HCT116 (cell line): ENCODE results near the gene SYTL5. TPM values are rescaled to one million over a fixed set of nuclear protein-coding genes. Genes with fewer than 3 reads are reported as not detected.

Experiments used
- ATAC-seq: fragments of 200-7000 bp; cut with Tn5 transposase; 2 replicates; pipeline ENCODE4 v1.9.1; 2020; ENCODE audit warnings: mild to moderate bottlenecking, moderate library complexity
- BruUV-seq: library from RNA; stranded (reverse); fragments of 400-500 nt; replicated peaks from 2 replicates; lab custom pipeline; 2021; lab: Mats Ljungman, UMichigan
- CTCF ChIA-PET: fragments of 300-600 bp; sonication (Branson Sonifier 250); formaldehyde crosslinking; loops from one replicate; lab custom pipeline; 2021; ENCODE audit warnings: antibody characterized with exemption; lab: Charles Lee
- POLR2A ChIA-PET: fragments of 300-600, 350-600 bp; sonication (Branson Sonifier 250); formaldehyde crosslinking; loops from one replicate; lab custom pipeline; 2021; ENCODE audit warnings: antibody characterized with exemption; lab: Charles Lee
- RAD21 ChIA-PET, 2 experiments: fragments of 300-600 bp; sonication (Branson Sonifier 250); formaldehyde crosslinking; loops; one replicate each; lab custom pipeline; 2023; ENCODE audit warnings: low total read pairs in 2 of 2; ENCODE audit not compliant: uncharacterized antibody in 2 of 2, unreplicated experiment in 2 of 2, low non-redundant PET in 1 of 2; lab: Charles Lee
- DNase-seq: peaks from one replicate; pipeline ENCODE4 v3.0.0-alpha.2; 2010; ENCODE audit warnings: low read depth, low spot score
- H2AFZ ChIP-seq: fragments of 200-600 bp; shearing (Covaris generic), sonication (generic); 2 replicates; pipeline ENCODE4 v1.6.1; 2017; ENCODE audit warnings: low read depth, mixed run types, mixed read lengths, antibody characterized with exemption, low read length; ENCODE audit not compliant: poor library complexity, severe bottlenecking
- H3K27ac ChIP-seq: 2 replicates; pipeline ENCODE4 v1.5.1; 2012; ENCODE audit warnings: low read depth, low read length
- H3K27me3 ChIP-seq: fragments of 200-600 bp; sonication (generic); 2 replicates; pipeline ENCODE4 v1.6.1; 2016; ENCODE audit warnings: mixed run types, low read length, mixed read lengths; ENCODE audit not compliant: insufficient read depth
- H3K36me3 ChIP-seq, 2 experiments: fragments of 200-500 bp in 1 of 2; fragments of 200-600 bp in 1 of 2; sonication (Bioruptor generic) in 1 of 2; sonication (generic) in 1 of 2; 2 replicates each; pipeline versions ENCODE4 v1.5.1 to v1.6.1; 2014 to 2016; ENCODE audit warnings: low read length in 2 of 2, inconsistent platforms in 1 of 2, mixed read lengths in 1 of 2, mixed run types in 1 of 2; ENCODE audit not compliant: insufficient read depth in 2 of 2, control insufficient read depth in 1 of 2
- H3K4me1 ChIP-seq, 2 experiments: fragments of 200-600 bp in 1 of 2; sonication (generic) in 1 of 2; 2 replicates each; pipeline versions ENCODE4 v1.5.1 to v1.6.1; 2012 to 2017; ENCODE audit warnings: low read length in 2 of 2, inconsistent platforms in 1 of 2, mild to moderate bottlenecking in 1 of 2, mixed read lengths in 1 of 2, mixed run types in 1 of 2, moderate library complexity in 1 of 2; ENCODE audit not compliant: insufficient read depth in 2 of 2, control insufficient read depth in 1 of 2
- H3K4me2 ChIP-seq: fragments of 200-600 bp; sonication (generic); 2 replicates; pipeline ENCODE4 v1.6.1; 2017; ENCODE audit warnings: mixed run types, low read length, mixed read lengths
- H3K4me3 ChIP-seq, 2 experiments: fragments of 200-600 bp in 1 of 2; sonication (generic) in 1 of 2; replicated peaks in 1 of 2; 2 replicates each; pipeline ENCODE4 v1.5.1; 2011 to 2016; ENCODE audit warnings: low read length in 2 of 2, control low read depth in 1 of 2, low read depth in 1 of 2, mild to moderate bottlenecking in 1 of 2, mixed read lengths in 1 of 2, mixed run types in 1 of 2
- H3K79me2 ChIP-seq: fragments of 200-600 bp; sonication (generic); 2 replicates; pipeline ENCODE4 v1.6.1; 2017; ENCODE audit warnings: mild to moderate bottlenecking, mixed run types, low read length, moderate library complexity, mixed read lengths; ENCODE audit not compliant: insufficient read depth
- H3K9ac ChIP-seq: fragments of 200-600 bp; sonication (generic); 2 replicates; pipeline ENCODE4 v1.6.1; 2016; ENCODE audit warnings: low read length, mixed read lengths
- H3K9me2 ChIP-seq: fragments of 200-600 bp; sonication (generic), shearing (Covaris generic); 2 replicates; pipeline ENCODE4 v1.6.1; 2017; ENCODE audit warnings: mixed run types, mild to moderate bottlenecking, moderate library complexity; ENCODE audit not compliant: insufficient read depth
- H3K9me3 ChIP-seq, 2 experiments: fragments of 200-500 bp in 1 of 2; fragments of 200-600 bp in 1 of 2; sonication (Bioruptor generic) in 1 of 2; sonication (generic) in 1 of 2; 2 replicates each; pipeline ENCODE4 v1.6.1; 2014 to 2017; ENCODE audit warnings: low read length in 2 of 2, mixed read lengths in 2 of 2, inconsistent platforms in 1 of 2, low read depth in 1 of 2, mild to moderate bottlenecking in 1 of 2, mixed run types in 1 of 2, moderate library complexity in 1 of 2; ENCODE audit not compliant: control insufficient read depth in 1 of 2, insufficient read depth in 1 of 2
- H4K20me1 ChIP-seq: fragments of 200-600 bp; sonication (generic), shearing (Covaris generic); 2 replicates; pipeline ENCODE4 v1.6.1; 2017; ENCODE audit warnings: mixed run types, mild to moderate bottlenecking, moderate library complexity; ENCODE audit not compliant: insufficient read depth
- CBX3 ChIP-seq: IDR thresholded peaks from 2 replicates; pipeline ENCODE4 v1.6.1; 2012; ENCODE audit warnings: low read depth
- CTCF ChIP-seq, 3 experiments: fragments of 200-600 bp in 1 of 3; sonication (generic) in 1 of 3; IDR thresholded peaks in 2 of 3; conservative IDR thresholded peaks in 1 of 3; 2 replicates each; pipeline ENCODE4 v1.5.1; 2012 to 2017; ENCODE audit warnings: low read depth in 2 of 3, low read length in 2 of 3, antibody characterized with exemption in 1 of 3, borderline replicate concordance in 1 of 3, control low read depth in 1 of 3, mild to moderate bottlenecking in 1 of 3, mixed read lengths in 1 of 3, mixed run types in 1 of 3, moderate library complexity in 1 of 3; ENCODE audit not compliant: insufficient read depth in 1 of 3
- EGR1 ChIP-seq: IDR thresholded peaks from 2 replicates; pipeline ENCODE4 v1.6.1; 2012; ENCODE audit warnings: low read depth
- EZH2phosphoT487 ChIP-seq: fragments of 200-600 bp; IDR thresholded peaks from 2 replicates; pipeline ENCODE4 v1.6.1; 2018; ENCODE audit warnings: antibody characterized with exemption, borderline replicate concordance
- MAX ChIP-seq: IDR thresholded peaks from 2 replicates; pipeline ENCODE4 v1.6.1; 2012
- POLR2A ChIP-seq: IDR thresholded peaks from 2 replicates; pipeline ENCODE4 v1.7.0; 2011; ENCODE audit warnings: borderline replicate concordance; ENCODE audit not compliant: insufficient read depth, insufficient read length; ENCODE audit errors: extremely low read depth
- RAD21 ChIP-seq: IDR thresholded peaks from 2 replicates; pipeline ENCODE4 v1.6.1; 2012; ENCODE audit warnings: low read depth, mild to moderate bottlenecking
- YY1 ChIP-seq: IDR thresholded peaks from 2 replicates; pipeline ENCODE4 v1.6.1; 2011; ENCODE audit warnings: low read length, low read depth, moderate library complexity, mild to moderate bottlenecking; ENCODE audit not compliant: insufficient replicate concordance; ENCODE audit errors: extremely low read depth
- ZFX ChIP-seq: fragments of 450-650 bp; IDR thresholded peaks from 2 replicates; pipeline ENCODE4 v1.6.1; 2017
- ZNF274 ChIP-seq: fragments of 200-500 bp; sonication (Bioruptor generic); IDR thresholded peaks from 2 replicates; pipeline ENCODE4 v1.6.1; 2014; ENCODE audit warnings: mild to moderate bottlenecking, low read depth, low read length, inconsistent platforms
- intact Hi-C: fragments of 100-400 bp; cut with micrococcal nuclease; formaldehyde crosslinking; loops from 2 replicates; pipeline ENCODE4 v1.10.0; 2022
- total RNA-seq: library from RNA; stranded (reverse); gene quantifications from one replicate; pipeline ENCODE4 v1.2.1, GENCODE V29; 2021; ENCODE audit not compliant: unreplicated experiment

Gene SYTL5
- total RNA-seq, 1 experiment from 2014 or later = 0.20 TPM

DNA sequence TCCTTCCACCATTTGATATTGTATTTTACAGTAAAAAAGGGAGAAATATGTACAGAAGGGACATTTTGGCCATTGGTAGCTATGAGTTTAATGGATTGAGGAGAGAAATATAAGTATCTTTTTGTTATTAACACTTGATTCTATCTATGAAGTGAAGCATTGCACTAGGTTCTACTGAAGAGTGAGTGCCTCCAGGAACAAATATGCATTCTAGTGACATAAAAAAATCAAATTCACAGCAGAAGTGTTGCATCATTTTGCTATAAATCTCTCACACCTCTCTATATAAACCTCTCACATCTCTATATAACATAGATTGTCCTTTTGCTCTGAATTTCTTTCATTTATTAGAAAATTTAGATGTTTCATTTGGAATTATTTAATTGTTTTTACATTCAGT is 425 bp downstream of the SYTL5 start:
- ChIA-PET RAD21 (no interaction called here), POLR2A (no interaction called here), CTCF (no interaction called here)
- peak overlapping the region; percentile 21; the same call in 1 of the 2 replicates for H3K4me2 ChIP-seq
- TF ChIP-seq YY1 = no peak
- TF ChIP-seq CBX3 = no peak
- no peak for TF ChIP-seq POLR2A
- no peak for TF ChIP-seq EZH2phosphoT487
- no peak for TF ChIP-seq CTCF (IDR thresholded peaks at IDR 0.05 in 2 of 3, conservative IDR thresholded peaks at IDR 0.05 in 1 of 3; ENCODE audit: borderline replicate concordance in 1 of 3, insufficient read depth in 1 of 3, low read depth in 2 of 3, low read length in 2 of 3)
- no peak for TF ChIP-seq ZFX
- TF ChIP-seq EGR1 = no peak
- TF ChIP-seq RAD21 = no peak
- TF ChIP-seq MAX = no peak
- no peak overlapping the region for H2AFZ ChIP-seq
- intact Hi-C loops = no loop called here
- H4K20me1 ChIP-seq = no peaks in the 10 kb centered on the region
- BruUV-seq = no TSS peak
- DNase-seq (no peak), ATAC-seq (no peak)
- no peak overlapping the region for H3K9ac ChIP-seq
- no peaks in the 10 kb centered on the region for H3K36me3 ChIP-seq
- no peaks in the 10 kb centered on the region for H3K9me2 ChIP-seq
- H3K27me3 ChIP-seq = no peaks in the 10 kb centered on the region
- H3K27ac ChIP-seq = no peak overlapping the region
- H3K4me3 ChIP-seq = no peak overlapping the region
- peaks cover 0 to 5% of the 10 kb centered on the region in 2 experiments; a peak in 1 of 4 replicates for H3K4me1 ChIP-seq
- H3K79me2 ChIP-seq = no peaks in the 10 kb centered on the region
- H3K9me3 ChIP-seq = no peaks in the 10 kb centered on the region

- RAD21 ChIA-PET = no interaction called here
- Histone ChIP-seq H3K27ac (no peak overlapping the region), H3K27me3 (no peaks in the 10 kb centered on the region), H3K4me3 (no peak overlapping the region), H3K4me2 (no peak overlapping the region), H3K36me3 (no peaks in the 10 kb centered on the region), H3K79me2 (no peaks in the 10 kb centered on the region), H4K20me1 (no peaks in the 10 kb centered on the region), H3K9me2 (no peaks in the 10 kb centered on the region), H2AFZ (no peak overlapping the region), H3K9me3 (no peaks in the 10 kb centered on the region), H3K9ac (no peak overlapping the region), H3K4me1 (peaks cover 0 to 5% of the 10 kb centered on the region in 2 experiments; a peak in 1 of 4 replicates)
- TF ChIP-seq CTCF (IDR thresholded peaks at IDR 0.05 in 2 of 3, conservative IDR thresholded peaks at IDR 0.05 in 1 of 3; ENCODE audit: borderline replicate concordance in 1 of 3, insufficient read depth in 1 of 3, low read depth in 2 of 3, low read length in 2 of 3) = 0 out of 6 replicates have a peak, but pooled peaks of 1 of the 3 experiments have one; percentile 16
- no peak for TF ChIP-seq ZNF274
- intact Hi-C loops = no loop called here
- CTCF ChIA-PET = no interaction called here
- BruUV-seq = no TSS peak
- DNase-seq (no peak), ATAC-seq (no peak)
- POLR2A ChIA-PET = no interaction called here
Observed at GRCh38 chrX:38008658-38009057, 2.3 kb downstream of the SYTL5 start.
